ENCODE measurements around the gene ERC2. TPM values are rescaled to one million over a fixed set of nuclear protein-coding genes. Genes with fewer than 3 reads are reported as not detected.

ERC2 gene
- total RNA-seq, 2 experiments from 2014 or later: not detected

GRCh38 chr3:55823829-55824228 lies 644.4 kb downstream of the ERC2 start:
- no peak overlapping the region for H3K27ac Mint-ChIP-seq
- no peak overlapping the region for H3K4me3 Mint-ChIP-seq
- no peaks in the 10 kb centered on the region for H3K4me1 Mint-ChIP-seq
- no peak for ATAC-seq (ENCODE audit: low read depth)
- no peaks in the 10 kb centered on the region for H3K36me3 Mint-ChIP-seq
- H3K27me3 Mint-ChIP-seq: no peaks in the 10 kb centered on the region
- no peak for DNase-seq
- H3K9me3 Mint-ChIP-seq: peaks cover 2% of the 10 kb centered on the region
- POLR2A ChIA-PET: no interaction called here

- Mint-ChIP-seq H3K4me1 (no peaks in the 10 kb centered on the region), H3K27me3 (no peaks in the 10 kb centered on the region), H3K9me3 (peaks cover 2% of the 10 kb centered on the region), H3K27ac (no peak overlapping the region), H3K4me3 (no peak overlapping the region), H3K36me3 (no peaks in the 10 kb centered on the region)
- ATAC-seq (ENCODE audit: low read depth): no peak
- POLR2A ChIA-PET: no interaction called here
- DNase-seq: no peak
Observed at GRCh38 chr3:55823001-55823400, 645.3 kb downstream of the ERC2 start.

- Mint-ChIP-seq H3K36me3 (no peaks in the 10 kb centered on the region), H3K4me1 (no peaks in the 10 kb centered on the region), H3K27me3 (no peaks in the 10 kb centered on the region), H3K4me3 (no peak overlapping the region), H3K9me3 (no peaks in the 10 kb centered on the region), H3K27ac (no peak overlapping the region)
- no peak for ATAC-seq (ENCODE audit: low read depth)
- POLR2A ChIA-PET: no interaction called here
- no peak for DNase-seq
Observed at GRCh38 chr3:55819005-55819404, 649.3 kb downstream of the ERC2 start.

GRCh38 chr3:55818485-55818884 lies 649.8 kb downstream of the ERC2 start:
- no peak for ATAC-seq (ENCODE audit: low read depth)
- no peaks in the 10 kb centered on the region for H3K4me1 Mint-ChIP-seq

GRCh38 chr3:55816794-55817576 lies 651.3 kb downstream of the ERC2 start:
- POLR2A ChIA-PET: no interaction called here
- H3K27me3 Mint-ChIP-seq: no peaks in the 10 kb centered on the region
- no peaks in the 10 kb centered on the region for H3K9me3 Mint-ChIP-seq
- H3K36me3 Mint-ChIP-seq: no peaks in the 10 kb centered on the region
- no peak for DNase-seq
- H3K27ac Mint-ChIP-seq: no peak overlapping the region
- no peaks in the 10 kb centered on the region for H3K4me1 Mint-ChIP-seq
- ATAC-seq (ENCODE audit: low read depth): no peak
- H3K4me3 Mint-ChIP-seq: no peak overlapping the region

More at GRCh38 chr3:55818485-55818884, 649.8 kb downstream of the ERC2 start:
- Mint-ChIP-seq H3K36me3 (no peaks in the 10 kb centered on the region), H3K27me3 (no peaks in the 10 kb centered on the region), H3K27ac (no peak overlapping the region), H3K9me3 (no peaks in the 10 kb centered on the region), H3K4me3 (no peak overlapping the region)
- POLR2A ChIA-PET: no interaction called here
- DNase-seq: no peak

- H3K9me3 Mint-ChIP-seq: no peaks in the 10 kb centered on the region
- H3K27ac Mint-ChIP-seq: no peak overlapping the region
- H3K27me3 Mint-ChIP-seq: no peaks in the 10 kb centered on the region
- no peak overlapping the region for H3K4me3 Mint-ChIP-seq
- H3K36me3 Mint-ChIP-seq: no peaks in the 10 kb centered on the region
- no peak for ATAC-seq (ENCODE audit: low read depth)
- H3K4me1 Mint-ChIP-seq: no peaks in the 10 kb centered on the region
- no peak for DNase-seq
- POLR2A ChIA-PET: no interaction called here
Observed at GRCh38 chr3:55815262-55815661, 653.0 kb downstream of the ERC2 start.

GRCh38 chr3:55813268-55814097 lies 654.8 kb downstream of the ERC2 start:
- POLR2A ChIA-PET: no interaction called here
- no peak overlapping the region for H3K27ac Mint-ChIP-seq

GRCh38 chr3:55812394-55813013 lies 655.8 kb downstream of the ERC2 start:
- H3K4me3 Mint-ChIP-seq: no peak overlapping the region
- no peaks in the 10 kb centered on the region for H3K9me3 Mint-ChIP-seq
- DNase-seq (no peak), ATAC-seq (ENCODE audit: low read depth) (no peak)
- H3K27me3 Mint-ChIP-seq: no peaks in the 10 kb centered on the region
- POLR2A ChIA-PET: no interaction called here
- H3K27ac Mint-ChIP-seq: no peak overlapping the region
- no peaks in the 10 kb centered on the region for H3K4me1 Mint-ChIP-seq
- no peaks in the 10 kb centered on the region for H3K36me3 Mint-ChIP-seq

More at GRCh38 chr3:55813268-55814097, 654.8 kb downstream of the ERC2 start:
- no peaks in the 10 kb centered on the region for H3K9me3 Mint-ChIP-seq
- H3K4me1 Mint-ChIP-seq: no peaks in the 10 kb centered on the region
- no peaks in the 10 kb centered on the region for H3K27me3 Mint-ChIP-seq
- DNase-seq (no peak), ATAC-seq (ENCODE audit: low read depth) (no peak)
- H3K36me3 Mint-ChIP-seq: no peaks in the 10 kb centered on the region
- H3K4me3 Mint-ChIP-seq: no peak overlapping the region

GRCh38 chr3:55807210-55807609 lies 661.1 kb downstream of the ERC2 start:
- no peaks in the 10 kb centered on the region for H3K27me3 Mint-ChIP-seq
- no peaks in the 10 kb centered on the region for H3K4me1 Mint-ChIP-seq
- POLR2A ChIA-PET: no interaction called here
- H3K9me3 Mint-ChIP-seq: no peaks in the 10 kb centered on the region
- H3K4me3 Mint-ChIP-seq: no peak overlapping the region
- no peak overlapping the region for H3K27ac Mint-ChIP-seq
- no peak for ATAC-seq (ENCODE audit: low read depth)
- no peak for DNase-seq
- no peaks in the 10 kb centered on the region for H3K36me3 Mint-ChIP-seq

- POLR2A ChIA-PET: no interaction called here
- DNase-seq (no peak), ATAC-seq (ENCODE audit: low read depth) (no peak)
- Mint-ChIP-seq H3K9me3 (no peaks in the 10 kb centered on the region), H3K36me3 (no peaks in the 10 kb centered on the region), H3K4me3 (no peak overlapping the region), H3K4me1 (no peaks in the 10 kb centered on the region), H3K27ac (no peak overlapping the region), H3K27me3 (no peaks in the 10 kb centered on the region)
Observed at GRCh38 chr3:55805169-55805568, 663.1 kb downstream of the ERC2 start.

- H3K4me3 Mint-ChIP-seq: no peak overlapping the region
- no peaks in the 10 kb centered on the region for H3K36me3 Mint-ChIP-seq
- DNase-seq: no peak
- ATAC-seq (ENCODE audit: low read depth): no peak
- H3K4me1 Mint-ChIP-seq: no peaks in the 10 kb centered on the region
- H3K9me3 Mint-ChIP-seq: peaks cover 2% of the 10 kb centered on the region
- no peak overlapping the region for H3K27ac Mint-ChIP-seq
- no peaks in the 10 kb centered on the region for H3K27me3 Mint-ChIP-seq
- POLR2A ChIA-PET: no interaction called here
Observed at GRCh38 chr3:55804170-55805095, 663.8 kb downstream of the ERC2 start.

- no peak overlapping the region for H3K27ac Mint-ChIP-seq
- no peak overlapping the region for H3K4me3 Mint-ChIP-seq
- POLR2A ChIA-PET: no interaction called here
- no peaks in the 10 kb centered on the region for H3K4me1 Mint-ChIP-seq
- ATAC-seq (ENCODE audit: low read depth): no peak
- H3K9me3 Mint-ChIP-seq: peaks cover 5% of the 10 kb centered on the region
- H3K27me3 Mint-ChIP-seq: no peaks in the 10 kb centered on the region
- H3K36me3 Mint-ChIP-seq: no peaks in the 10 kb centered on the region
- no peak for DNase-seq
Observed at GRCh38 chr3:55802816-55803215, 665.5 kb downstream of the ERC2 start.

GRCh38 chr3:55801676-55802075 lies 666.6 kb downstream of the ERC2 start:
- no peaks in the 10 kb centered on the region for H3K36me3 Mint-ChIP-seq

More at GRCh38 chr3:55801676-55802075, 666.6 kb downstream of the ERC2 start:
- Mint-ChIP-seq H3K4me3 (no peak overlapping the region), H3K27ac (no peak overlapping the region), H3K27me3 (no peaks in the 10 kb centered on the region), H3K9me3 (peaks cover 5% of the 10 kb centered on the region), H3K4me1 (no peaks in the 10 kb centered on the region)
- POLR2A ChIA-PET: no interaction called here
- ATAC-seq (ENCODE audit: low read depth) (no peak), DNase-seq (no peak)

Measured in activated naive CD8-positive, alpha-beta T cell treated with anti-CD3 and anti-CD28 coated beads, Interleukin-2, amount 10 ng/mL, durations not matched to agents 7 days and 5 days (primary cell).